OCI-LY7 (cell line): ENCODE data around the gene SKIL. TPM values are rescaled to one million over a fixed set of nuclear protein-coding genes. Genes with fewer than 3 reads are reported as not detected.

Source experiments
- BruUV-seq: library from RNA; stranded (reverse); fragments of 400-500 nt; replicated peaks from 2 replicates; lab custom pipeline; 2021; lab: Mats Ljungman, UMichigan
- CTCF ChIA-PET: fragments of 300-600 bp; sonication (Branson Sonifier 250); formaldehyde crosslinking; loops from one replicate; lab custom pipeline; 2022; ENCODE audit warnings: antibody characterized with exemption; ENCODE audit not compliant: unreplicated experiment; lab: Charles Lee
- POLR2A ChIA-PET: fragments of 300-600 bp; sonication (Branson Sonifier 250); formaldehyde crosslinking; loops from one replicate; lab custom pipeline; 2022; ENCODE audit warnings: antibody characterized with exemption; lab: Charles Lee
- DNase-seq: peaks from one replicate; pipeline ENCODE4 v3.0.0-alpha.2; 2015; ENCODE audit warnings: low spot score
- H2AFZ ChIP-seq: fragments of 200-600 bp; sonication (generic), shearing (Covaris generic); 2 replicates; pipeline ENCODE4 v1.6.1; 2014; ENCODE audit warnings: mild to moderate bottlenecking, antibody characterized with exemption, low read length, moderate library complexity
- H3K27ac ChIP-seq: fragments of 200-600 bp; sonication (generic); 2 replicates; pipeline ENCODE4 v1.5.1; 2014; ENCODE audit warnings: mixed run types, low read depth, mild to moderate bottlenecking, moderate library complexity, low read length, inconsistent platforms; ENCODE audit not compliant: poor library complexity, severe bottlenecking
- H3K36me3 ChIP-seq: fragments of 200-600 bp; sonication (generic); 2 replicates; pipeline ENCODE4 v1.6.1; 2014; ENCODE audit warnings: mild to moderate bottlenecking, antibody characterized with exemption, low read length, moderate library complexity, mixed read lengths; ENCODE audit not compliant: insufficient read depth
- H3K4me1 ChIP-seq: fragments of 200-600 bp; sonication (generic); 2 replicates; pipeline ENCODE4 v1.5.1; 2014; ENCODE audit warnings: mild to moderate bottlenecking, low read length; ENCODE audit not compliant: insufficient read depth, poor library complexity, severe bottlenecking
- H3K4me2 ChIP-seq: fragments of 200-600 bp; sonication (generic); 2 replicates; pipeline ENCODE4 v1.6.1; 2014; ENCODE audit warnings: mild to moderate bottlenecking, low read length
- H3K4me3 ChIP-seq: fragments of 200-600 bp; sonication (generic); 2 replicates; pipeline ENCODE4 v1.5.1; 2014; ENCODE audit warnings: mild to moderate bottlenecking, low read depth, low read length; ENCODE audit not compliant: poor library complexity, severe bottlenecking
- H3K79me2 ChIP-seq: fragments of 200-600 bp; sonication (generic); 2 replicates; pipeline ENCODE4 v1.6.1; 2016; ENCODE audit warnings: low read depth, mild to moderate bottlenecking, low read length, moderate library complexity, mixed read lengths; ENCODE audit not compliant: insufficient read depth
- H3K9me2 ChIP-seq: fragments of 200-600 bp; sonication (generic); 2 replicates; pipeline ENCODE4 v1.6.1; 2016; ENCODE audit warnings: mild to moderate bottlenecking, low read length, mixed read lengths; ENCODE audit not compliant: insufficient read depth
- H3K9me3 ChIP-seq: fragments of 200-600 bp; sonication (generic); 2 replicates; pipeline ENCODE4 v1.6.1; 2014; ENCODE audit warnings: mild to moderate bottlenecking, mixed run types, low read length, mixed read lengths
- H4K20me1 ChIP-seq: fragments of 200-600 bp; sonication (generic); 2 replicates; pipeline ENCODE4 v1.6.1; 2014; ENCODE audit warnings: mild to moderate bottlenecking, antibody characterized with exemption, low read length, moderate library complexity, mixed read lengths; ENCODE audit not compliant: insufficient read depth
- CTCF ChIP-seq: fragments of 200-600 bp; sonication (generic); conservative IDR thresholded peaks from 2 replicates; pipeline ENCODE4 v1.5.1; 2014; ENCODE audit warnings: mild to moderate bottlenecking, antibody characterized with exemption, low read length, moderate library complexity, mixed read lengths
- EZH2phosphoT487 ChIP-seq: fragments of 200-600 bp; sonication (generic); IDR thresholded peaks from 2 replicates; pipeline ENCODE4 v1.6.1; 2018; ENCODE audit warnings: low read depth, borderline replicate concordance, mild to moderate bottlenecking, mixed run types, antibody characterized with exemption, low read length, moderate library complexity, mixed read lengths
- intact Hi-C: fragments of 100-400 bp; cut with micrococcal nuclease; formaldehyde crosslinking; loops from one replicate; pipeline ENCODE4 v1.10.0; 2022; ENCODE audit not compliant: unreplicated experiment
- microRNA-seq: library from miRNA; unstranded; fragments of <30 nt; microRNA quantifications from one replicate; pipeline ENCODE4 v1.2.0, GENCODE V29; 2022; ENCODE audit warnings: borderline replicate concordance
- total RNA-seq, 2 experiments: library from RNA; depleted of rRNA in 1 of 2; stranded (reverse); fragments of >200 nt in 1 of 2; shearing (Covaris generic) in 1 of 2; gene quantifications; 2 replicates each; pipeline ENCODE4 v1.2.3, GENCODE V29; 2014 to 2022

SKIL gene
- total RNA-seq, 2 experiments from 2014 or later: 60.9 to 86.3 TPM

GRCh38 chr3:170443457-170443856, 85.9 kb downstream of the SKIL start:
- Histone ChIP-seq H3K9me2 (no peaks in the 10 kb centered on the region), H2AFZ (no peak overlapping the region), H3K4me3 (no peak overlapping the region), H3K4me2 (no peak overlapping the region), H4K20me1 (no peaks in the 10 kb centered on the region), H3K4me1 (no peaks in the 10 kb centered on the region), H3K36me3 (no peaks in the 10 kb centered on the region), H3K79me2 (no peaks in the 10 kb centered on the region), H3K9me3 (no peaks in the 10 kb centered on the region), H3K27ac (no peak overlapping the region)
- BruUV-seq: no TSS peak
- POLR2A ChIA-PET: interaction anchor here (0.5 to 1.0 kb wide), 4 partner anchors 12 to 130 kb away, joined by 3 read pairs; no protein-coding TSS in a partner anchor
- intact Hi-C loops: no loop called here
- TF ChIP-seq CTCF: no peak
- no peak for TF ChIP-seq EZH2phosphoT487
- CTCF ChIA-PET: no interaction called here
- DNase-seq: no peak

Small RNA genes within 50 kb of the gene (microRNA-seq; reads per million reads assigned to microRNA genes)
- gene MIR6828: not detected

Other genes starting within 250 kb of the SKIL start
- 36.1 and 40.6 TPM in 2 replicates for gene PHC3, start 176.0 kb upstream of the SKIL start, total RNA-seq (2014; rRNA removed; shearing (Covaris generic))
- 89.7 and 104 TPM in 2 replicates for gene PHC3, start 176.0 kb upstream of the SKIL start, total RNA-seq (2022)
- 27.6 and 28.9 TPM in 2 replicates for gene PRKCI, start 135.3 kb upstream of the SKIL start, total RNA-seq (2014; rRNA removed; shearing (Covaris generic))
- gene PRKCI, start 135.3 kb upstream of the SKIL start, total RNA-seq (2022): 36.2 and 38.3 TPM in 2 replicates
- gene CLDN11, start 61.2 kb downstream of the SKIL start, total RNA-seq (2014; rRNA removed; shearing (Covaris generic)): 0.32 and 1.0 TPM in 2 replicates
- gene CLDN11, start 61.2 kb downstream of the SKIL start, total RNA-seq (2022): 0.33 and 0.34 TPM in 2 replicates
- gene SLC7A14, start 228.4 kb downstream of the SKIL start, total RNA-seq (2014; rRNA removed; shearing (Covaris generic)): 0.03 TPM in 1 of 2 replicates, not detected in the other
- not detected in 2 replicates for gene SLC7A14, start 228.4 kb downstream of the SKIL start, total RNA-seq (2022)